ENCODE measurements around the gene COL11A2. TPM values are rescaled to one million over a fixed set of nuclear protein-coding genes. Genes with fewer than 3 reads are reported as not detected.

COL11A2 gene
- polyA plus RNA-seq, 1 of the 3 experiments (the other 2 are of a cell fraction): 0.99 TPM

- CTCF ChIA-PET: interaction anchor here (1.4 kb wide), 1 partner anchor 43 kb away, joined by 3 read pairs; no protein-coding TSS in a partner anchor
- peaks cover 73% of the 10 kb centered on the region for H3K27me3 ChIP-seq (ENCODE audit: insufficient read depth)
- 6% methylated on average over 7 of the region's 7 CpGs for WGBS (ENCODE audit: low lambda C conversion rate)
Observed at GRCh38 chr6:33140556-33140955, 51.7 kb downstream of the COL11A2 start.

More at GRCh38 chr6:33140556-33140955, 51.7 kb downstream of the COL11A2 start:
- H3K9ac ChIP-seq: no peak overlapping the region
- POLR2A ChIA-PET: no interaction called here
- H3K9me2 ChIP-seq: no peaks in the 10 kb centered on the region
- H2AFZ ChIP-seq (ENCODE audit: low read depth): no peak overlapping the region
- H4K20me1 ChIP-seq (ENCODE audit: insufficient read depth): no peaks in the 10 kb centered on the region
- H3K4me1 ChIP-seq (ENCODE audit: control insufficient read depth in 1 of 2, insufficient read depth in 2 of 2, low read depth in 1 of 2, low read length in 1 of 2): no peaks in the 10 kb centered on the region
- no peaks in the 10 kb centered on the region for H3K79me2 ChIP-seq (ENCODE audit: insufficient read depth)
- H3K27ac ChIP-seq (ENCODE audit: low read depth in 2 of 2, low read length in 1 of 2): no peak overlapping the region
- H3K4me2 ChIP-seq: no peak overlapping the region
- H3K9me3 ChIP-seq: no peaks in the 10 kb centered on the region
- TF ChIP-seq FOXM1 (IDR thresholded peaks at IDR 0.05; ENCODE audit: low read depth): no peak
- no peak for TF ChIP-seq POLR2AphosphoS5 (IDR thresholded peaks at IDR 0.05; ENCODE audit: low read depth, low read length)
- TF ChIP-seq RFX5 (IDR thresholded peaks at IDR 0.05; ENCODE audit: low read length): no peak
- TF ChIP-seq EP300 (IDR thresholded peaks at IDR 0.05; ENCODE audit: borderline replicate concordance in 1 of 2, low read depth in 1 of 2, low read length in 1 of 2): no peak
- TF ChIP-seq SMC3 (IDR thresholded peaks at IDR 0.05; ENCODE audit: low read depth, low read length): no peak
- TF ChIP-seq NRF1 (IDR thresholded peaks at IDR 0.05; ENCODE audit: low read depth, low read length): no peak
- no peak for TF ChIP-seq MAX (IDR thresholded peaks at IDR 0.05; ENCODE audit: low read depth)
- no peak for TF ChIP-seq MXI1 (IDR thresholded peaks at IDR 0.05; ENCODE audit: low read depth, low read length)
- TF ChIP-seq RCOR1 (IDR thresholded peaks at IDR 0.05; ENCODE audit: low read length): no peak
- no peak for TF ChIP-seq EZH2phosphoT487 (IDR thresholded peaks at IDR 0.05; ENCODE audit: borderline replicate concordance, low read depth)
- no peak for TF ChIP-seq USF2 (IDR thresholded peaks at IDR 0.05; ENCODE audit: borderline replicate concordance, low read depth, low read length)
- no peak for TF ChIP-seq GATA2 (CRISPR knock-in tag; IDR thresholded peaks at IDR 0.05)
- no peak for TF ChIP-seq TEAD4 (IDR thresholded peaks at IDR 0.05; ENCODE audit: borderline replicate concordance, insufficient read depth)
- TF ChIP-seq ELF1 (IDR thresholded peaks at IDR 0.05): no peak
- no peak for TF ChIP-seq PBX3 (IDR thresholded peaks at IDR 0.05)
- TF ChIP-seq ZBTB33 (IDR thresholded peaks at IDR 0.05; ENCODE audit: borderline replicate concordance, low read depth): no peak
- no peak for DNase-seq
- H3F3A ChIP-seq (replicated peaks; ENCODE audit: insufficient read depth): no peaks in the 10 kb centered on the region
- H3K4me3 ChIP-seq (ENCODE audit: low read depth in 2 of 2, low read length in 1 of 2): no peak overlapping the region
- H3K36me3 ChIP-seq (replicated peaks in 1 of 2; ENCODE audit: control insufficient read depth in 1 of 2, insufficient read depth in 2 of 2, low read length in 1 of 2): no peaks in the 10 kb centered on the region

Data from SK-N-SH (cell line).